IMR-90 (cell line): Measurements from ENCODE around the gene MLST8. TPM values are rescaled to one million over a fixed set of nuclear protein-coding genes. Genes with fewer than 3 reads are reported as not detected.

Source experiments
- ATAC-seq: fragments of 200-7000 bp; cut with Tn5 transposase; 2 replicates; pipeline ENCODE4 v1.9.1; 2020; ENCODE audit warnings: low read depth, mild to moderate bottlenecking, moderate library complexity
- BruUV-seq: library from RNA; stranded (reverse); fragments of 400-500 nt; replicated peaks from 2 replicates; lab custom pipeline; 2021; lab: Mats Ljungman, UMichigan
- CTCF ChIA-PET: fragments of 300-600 bp; formaldehyde crosslinking; extraction: SDS; loops from one replicate; lab custom pipeline; 2021; ENCODE audit warnings: antibody characterized with exemption; lab: Yijun Ruan, JAX
- POLR2A ChIA-PET: fragments of 300-600 bp; sonication (Branson Sonifier 250); formaldehyde crosslinking; loops from one replicate; lab custom pipeline; 2022; ENCODE audit warnings: antibody characterized with exemption; ENCODE audit not compliant: unreplicated experiment; lab: Charles Lee
- DNase-seq: peaks from one replicate; pipeline ENCODE4 v3.0.0; 2013
- H2AFZ ChIP-seq: replicated peaks from 2 replicates; pipeline ENCODE3; 2013; ENCODE audit warnings: low read length, mild to moderate bottlenecking; ENCODE audit not compliant: poor library complexity
- H2AK5ac ChIP-seq: 2 replicates; pipeline ENCODE4 v1.6.1; 2013; ENCODE audit warnings: low read depth, low read length, inconsistent platforms
- H2AK9ac ChIP-seq: replicated peaks from 2 replicates; pipeline ENCODE3; 2013; ENCODE audit warnings: mild to moderate bottlenecking, low read depth, low read length, moderate library complexity; ENCODE audit not compliant: poor library complexity
- H2BK120ac ChIP-seq: 2 replicates; pipeline ENCODE4 v1.6.1; 2013; ENCODE audit warnings: low read depth, low read length, inconsistent platforms
- H2BK15ac ChIP-seq: 3 replicates; pipeline ENCODE4 v1.6.1; 2013; ENCODE audit warnings: low read depth, low read length, inconsistent platforms
- H2BK20ac ChIP-seq: 2 replicates; pipeline ENCODE4 v1.6.1; 2013; ENCODE audit warnings: low read depth, mild to moderate bottlenecking, inconsistent platforms, low read length, moderate library complexity
- H2BK5ac ChIP-seq: 2 replicates; pipeline ENCODE4 v1.6.1; 2013; ENCODE audit warnings: mild to moderate bottlenecking, low read depth, low read length, inconsistent platforms; ENCODE audit not compliant: poor library complexity, severe bottlenecking
- H3K14ac ChIP-seq: replicated peaks from 2 replicates; pipeline ENCODE4 v1.6.1; 2013; ENCODE audit warnings: low read depth, low read length, inconsistent platforms
- H3K18ac ChIP-seq: 2 replicates; pipeline ENCODE4 v1.6.1; 2013; ENCODE audit warnings: low read depth, low read length, control low read depth
- H3K23ac ChIP-seq: 2 replicates; pipeline ENCODE4 v1.6.1; 2013; ENCODE audit warnings: low read depth, low read length, inconsistent platforms
- H3K27ac ChIP-seq: 2 replicates; pipeline ENCODE4 v1.5.1; 2013; ENCODE audit warnings: mild to moderate bottlenecking, control low read depth, low read length; ENCODE audit not compliant: insufficient read depth
- H3K27me3 ChIP-seq: 2 replicates; pipeline ENCODE4 v1.6.1; 2013; ENCODE audit warnings: low read length; ENCODE audit not compliant: control insufficient read depth, insufficient read depth
- H3K36me3 ChIP-seq: 2 replicates; pipeline ENCODE4 v1.6.1; 2013; ENCODE audit warnings: low read length, mixed read lengths; ENCODE audit not compliant: control insufficient read depth, insufficient read depth
- H3K4ac ChIP-seq: 2 replicates; pipeline ENCODE4 v1.6.1; 2013; ENCODE audit warnings: low read depth, low read length, inconsistent platforms
- H3K4me1 ChIP-seq: 2 replicates; pipeline ENCODE4 v1.6.1; 2013; ENCODE audit warnings: low read length, mixed read lengths; ENCODE audit not compliant: control insufficient read depth, insufficient read depth
- H3K4me2 ChIP-seq: 2 replicates; pipeline ENCODE4 v1.6.1; 2013; ENCODE audit warnings: low read depth, mild to moderate bottlenecking, control low read depth, low read length, moderate library complexity
- H3K4me3 ChIP-seq: 2 replicates; pipeline ENCODE4 v1.5.1; 2013; ENCODE audit warnings: low read depth, mild to moderate bottlenecking, control low read depth, low read length, moderate library complexity; ENCODE audit not compliant: insufficient read depth
- H3K56ac ChIP-seq: 2 replicates; pipeline ENCODE4 v1.6.1; 2013; ENCODE audit warnings: low read length, inconsistent platforms; ENCODE audit not compliant: insufficient read depth; ENCODE audit errors: extremely low read depth
- H3K79me1 ChIP-seq, 2 experiments: 2 replicates each; pipeline ENCODE4 v1.6.1; 2013; ENCODE audit warnings: low read length in 2 of 2, inconsistent platforms in 1 of 2, low read depth in 1 of 2
- H3K9ac ChIP-seq: 2 replicates; pipeline ENCODE4 v1.6.1; 2013; ENCODE audit warnings: low read depth, low read length, control low read depth
- H3K9me1 ChIP-seq: 2 replicates; pipeline ENCODE4 v1.6.1; 2013; ENCODE audit warnings: low read length, inconsistent platforms; ENCODE audit not compliant: insufficient read depth
- H3K9me3 ChIP-seq: 2 replicates; pipeline ENCODE4 v1.6.1; 2013; ENCODE audit warnings: low read length; ENCODE audit not compliant: control insufficient read depth, insufficient read depth
- H4K20me1 ChIP-seq: 2 replicates; pipeline ENCODE4 v1.6.1; 2013; ENCODE audit warnings: low read length, inconsistent platforms; ENCODE audit not compliant: insufficient read depth
- H4K5ac ChIP-seq: 2 replicates; pipeline ENCODE4 v1.6.1; 2013; ENCODE audit warnings: mild to moderate bottlenecking, low read depth, low read length, control low read depth
- H4K8ac ChIP-seq, 2 experiments: 2 replicates each; pipeline ENCODE4 v1.6.1; 2013; ENCODE audit warnings: low read depth in 2 of 2, low read length in 2 of 2, control low read depth in 1 of 2, inconsistent platforms in 1 of 2
- H4K91ac ChIP-seq: 2 replicates; pipeline ENCODE4 v1.6.1; 2013; ENCODE audit warnings: low read depth, low read length, inconsistent platforms; ENCODE audit not compliant: insufficient read depth
- BHLHE40 ChIP-seq: fragments of 150-350 bp; IDR thresholded peaks from 2 replicates; pipeline ENCODE4 v1.6.1; 2016; ENCODE audit warnings: mild to moderate bottlenecking, low read depth, low read length
- CEBPB ChIP-seq: IDR thresholded peaks from 2 replicates; pipeline ENCODE4 v1.6.1; 2012; ENCODE audit warnings: low read depth, low read length, improper control_type of control experiment
- CHD1 ChIP-seq: IDR thresholded peaks from 2 replicates; pipeline ENCODE4 v1.6.1; 2012; ENCODE audit warnings: low read depth, low read length, improper control_type of control experiment
- CTCF ChIP-seq: conservative IDR thresholded peaks from 2 replicates; pipeline ENCODE4 v1.5.1; 2012; ENCODE audit warnings: mild to moderate bottlenecking, low read depth, low read length, improper control_type of control experiment
- ELK1 ChIP-seq: fragments of 150-350 bp; IDR thresholded peaks from 2 replicates; pipeline ENCODE4 v1.6.1; 2016; ENCODE audit warnings: low read depth, mild to moderate bottlenecking, low read length, moderate library complexity, borderline replicate concordance
- FOS ChIP-seq: fragments of 150-350 bp; IDR thresholded peaks from 2 replicates; pipeline ENCODE4 v1.6.1; 2016; ENCODE audit warnings: low read depth, low read length
- MAFK ChIP-seq: IDR thresholded peaks from 2 replicates; pipeline ENCODE4 v1.6.1; 2012; ENCODE audit warnings: low read depth, low read length, improper control_type of control experiment
- MAZ ChIP-seq: IDR thresholded peaks from 2 replicates; pipeline ENCODE4 v1.6.1; 2012; ENCODE audit warnings: low read depth, mild to moderate bottlenecking, low read length, improper control_type of control experiment, moderate library complexity, borderline replicate concordance
- MXI1 ChIP-seq: IDR thresholded peaks from 2 replicates; pipeline ENCODE4 v1.6.1; 2012; ENCODE audit warnings: low read depth, mild to moderate bottlenecking, low read length, moderate library complexity, borderline replicate concordance
- NFE2L2 ChIP-seq: fragments of 150-350 bp; IDR thresholded peaks from 2 replicates; pipeline ENCODE4 v1.6.1; 2016; ENCODE audit warnings: low read depth, mild to moderate bottlenecking, low read length
- POLR2A ChIP-seq: IDR thresholded peaks from 2 replicates; pipeline ENCODE4 v1.6.1; 2012; ENCODE audit warnings: mild to moderate bottlenecking, low read depth, low read length
- RAD21 ChIP-seq: IDR thresholded peaks from 2 replicates; pipeline ENCODE4 v1.6.1; 2012; ENCODE audit warnings: low read length, improper control_type of control experiment
- RCOR1 ChIP-seq: IDR thresholded peaks from 2 replicates; pipeline ENCODE4 v1.6.1; 2012; ENCODE audit warnings: mild to moderate bottlenecking, low read length, improper control_type of control experiment; ENCODE audit not compliant: insufficient replicate concordance
- RFX5 ChIP-seq: IDR thresholded peaks from 2 replicates; pipeline ENCODE4 v1.8.0; 2012; ENCODE audit warnings: low read depth, mild to moderate bottlenecking, low read length, moderate library complexity
- SMC3 ChIP-seq: fragments of 150-350 bp; IDR thresholded peaks from 2 replicates; pipeline ENCODE4 v1.6.1; 2016; ENCODE audit warnings: low read depth, mild to moderate bottlenecking, antibody characterized with exemption, low read length, moderate library complexity
- USF2 ChIP-seq: fragments of 150-350 bp; IDR thresholded peaks from 2 replicates; pipeline ENCODE4 v1.6.1; 2017; ENCODE audit warnings: mild to moderate bottlenecking, antibody characterized with exemption, low read length, low read depth
- WGBS, 2 experiments: methylation state at CpG; one replicate each; pipeline versions ENCODE4 v1.1.5 to v1.1.7; 2013; ENCODE audit warnings: missing lambda C conversion rate in 2 of 2; ENCODE audit not compliant: insufficient read length in 1 of 2; ENCODE audit errors: extremely low coverage in 2 of 2; 5-methylcytosine and 5-hydroxymethylcytosine counted together
- dilution Hi-C: fragments of 300-500 bp; cut with HindIII; formaldehyde crosslinking; loops from one replicate; pipeline ENCODE4 v1.14.3; 2018; ENCODE audit warnings: low sequenced_read_pairs; ENCODE audit not compliant: unreplicated experiment
- in situ Hi-C: fragments of 300-500 bp; cut with MboI; formaldehyde crosslinking; loops from 3 replicates; pipeline ENCODE4 v1.14.3; 2019; ENCODE audit warnings: low sequenced_read_pairs, inconsistent platforms, mixed read lengths
- intact Hi-C: fragments of 100-400 bp; cut with micrococcal nuclease; formaldehyde crosslinking; loops from 2 replicates; pipeline ENCODE4 v1.10.0; 2022
- polyA plus RNA-seq, 3 experiments: library from polyadenylated mRNA; depleted of rRNA; stranded (reverse); fragments of >200 nt; gene quantifications; 2 replicates each; pipeline ENCODE4 v1.2.3, GENCODE V29; 2012; ENCODE audit warnings: low replicate concordance in 1 of 3
- total RNA-seq: library from RNA; depleted of rRNA; stranded (reverse); fragments of >200 nt; gene quantifications from 2 replicates; pipeline ENCODE4 v1.2.3, GENCODE V29; 2012

Gene MLST8
- total and polyA plus RNA-seq, 2 of the 4 experiments (the other 2 are of a cell fraction): 34.4 to 93.7 TPM

- Histone ChIP-seq H2AFZ (no peak overlapping the region), H3K4me3 (no peak overlapping the region), H4K91ac (no peak overlapping the region), H3K4ac (no peak overlapping the region), H3K27ac (no peak overlapping the region), H3K18ac (no peak overlapping the region), H3K9me3 (no peaks in the 10 kb centered on the region), H3K27me3 (no peaks in the 10 kb centered on the region), H3K9ac (no peak overlapping the region), H2AK9ac (no peak overlapping the region), H2BK20ac (no peak overlapping the region), H4K20me1 (no peaks in the 10 kb centered on the region; the same call in 1 of the 2 replicates), H3K4me2 (no peak overlapping the region), H4K5ac (no peak overlapping the region), H3K9me1 (0 out of 2 replicates have a peak, but pooled peaks cover 2% of the 10 kb centered on the region), H3K4me1 (0 out of 2 replicates have a peak, but pooled peaks cover 4% of the 10 kb centered on the region), H3K14ac (no peak overlapping the region), H4K8ac (no peak overlapping the region), H3K56ac (no peak overlapping the region), H2BK120ac (no peak overlapping the region), H2BK5ac (no peak overlapping the region), H2BK15ac (no peak overlapping the region), H2AK5ac (no peak overlapping the region), H3K36me3 (peaks cover 46% of the 10 kb centered on the region), H3K79me1 (peaks cover 20 to 43% of the 10 kb centered on the region in 2 experiments), H3K23ac (no peak overlapping the region)
- no TSS peak for BruUV-seq
- dilution Hi-C loops: no loop called here
- ChIA-PET POLR2A (no interaction called here), CTCF (no interaction called here)
- WGBS, 2 experiments: 93% methylated on average over 13 of the region's 18 CpGs; no CpG with 5 or more reads in 1 of the 2 experiments
- TF ChIP-seq MXI1 (no peak), RFX5 (no peak), POLR2A (no peak), CHD1 (no peak), USF2 (no peak), ELK1 (no peak), FOS (no peak), BHLHE40 (no peak), NFE2L2 (no peak), CTCF (no peak), MAFK (no peak), MAZ (no peak), RCOR1 (no peak), RAD21 (no peak), CEBPB (no peak), SMC3 (no peak)
- ATAC-seq (no peak), DNase-seq (no peak)
- intact Hi-C loops: no loop called here
- in situ Hi-C loops: no loop called here
Observed at GRCh38 chr16:2246301-2246885, 41.1 kb downstream of the MLST8 start.
